Osteoblast (primary cell): ENCODE results near the gene PSG7. TPM values are rescaled to one million over a fixed set of nuclear protein-coding genes. Genes with fewer than 3 reads are reported as not detected.
"Not testable (repeated sequence)": the region's sequence is repeated elsewhere in the genome, so short reads cannot be mapped to it uniquely, and the experiment has no call there.

Experiments used
- DNase-seq: peaks from one replicate; pipeline ENCODE4 v3.0.0; 2011; ENCODE audit warnings: low spot score, mixed read lengths; ENCODE audit not compliant: insufficient read length; ENCODE audit errors: missing footprints
- H2AFZ ChIP-seq: 2 replicates; pipeline ENCODE4 v1.6.0; 2011; ENCODE audit warnings: mild to moderate bottlenecking, low read length
- H3K27ac ChIP-seq: 2 replicates; pipeline ENCODE4 v1.5.1; 2011; ENCODE audit warnings: mild to moderate bottlenecking, low read depth, low read length, moderate library complexity
- H3K27me3 ChIP-seq: 2 replicates; pipeline ENCODE4 v1.6.0; 2012; ENCODE audit warnings: mild to moderate bottlenecking, control low read depth, inconsistent platforms, low read length, moderate library complexity; ENCODE audit not compliant: insufficient read depth
- H3K36me3 ChIP-seq: 2 replicates; pipeline ENCODE4 v1.5.1; 2011; ENCODE audit warnings: mild to moderate bottlenecking, low read length, control low read depth, moderate library complexity; ENCODE audit not compliant: insufficient read depth
- H3K4me1 ChIP-seq: 2 replicates; pipeline ENCODE4 v1.5.1; 2011; ENCODE audit warnings: mild to moderate bottlenecking, low read length, control low read depth, moderate library complexity; ENCODE audit not compliant: insufficient read depth
- H3K4me2 ChIP-seq: 2 replicates; pipeline ENCODE4 v1.6.0; 2011; ENCODE audit warnings: mild to moderate bottlenecking, low read length; ENCODE audit not compliant: insufficient read depth
- H3K4me3 ChIP-seq: fragments of 200-600 bp; sonication (generic); 3 replicates; pipeline ENCODE4 v1.5.1; 2012; ENCODE audit warnings: mild to moderate bottlenecking, low read length, inconsistent platforms; ENCODE audit not compliant: insufficient read depth
- H3K79me2 ChIP-seq: 2 replicates; pipeline ENCODE4 v1.6.0; 2012; ENCODE audit warnings: mild to moderate bottlenecking, low read length, control low read depth, inconsistent platforms; ENCODE audit not compliant: insufficient read depth
- H3K9me3 ChIP-seq: 2 replicates; pipeline ENCODE4 v1.5.1; 2011; ENCODE audit warnings: low read depth, low read length, control low read depth
- H4K20me1 ChIP-seq: 2 replicates; pipeline ENCODE4 v1.6.0; 2012; ENCODE audit warnings: mild to moderate bottlenecking, low read length, control low read depth; ENCODE audit not compliant: insufficient read depth
- CTCF ChIP-seq: IDR thresholded peaks from 2 replicates; pipeline ENCODE4 v1.5.1; 2011; ENCODE audit warnings: mild to moderate bottlenecking, low read depth, low read length, moderate library complexity; ENCODE audit errors: extremely low read depth
- total RNA-seq: library from RNA; depleted of rRNA; stranded (reverse); fragments of >200 nt; gene quantifications from 2 replicates; pipeline ENCODE4 v1.2.3, GENCODE V29; 2012

The PSG7 gene
- total RNA-seq, 1 donor, result not detected

- not testable (repeated sequence) for H3K4me3 ChIP-seq, H3K4me2 ChIP-seq
These were observed 4.4 kb downstream of the PSG7 start for GRCh38 chr19:42932485-42933101.

GRCh38 chr19:42930214-42930613, 6.8 kb downstream of the PSG7 start:
- DNase-seq, H3K36me3 ChIP-seq, H3K9me3 ChIP-seq, H3K4me3 ChIP-seq, H3K27ac ChIP-seq, H3K27me3 ChIP-seq, H4K20me1 ChIP-seq, H3K4me2 ChIP-seq, H3K79me2 ChIP-seq, H2AFZ ChIP-seq: not testable (repeated sequence)
- peaks cover 15% of the 10 kb centered on the region for H3K4me1 ChIP-seq
- peak; percentile 38 for TF ChIP-seq CTCF

More at GRCh38 chr19:42932485-42933101, 4.4 kb downstream of the PSG7 start:
- Histone ChIP-seq H3K27ac (peak overlapping the region; percentile 98), H3K4me1 (peaks cover 15% of the 10 kb centered on the region)
- not testable (repeated sequence) for H3K36me3 ChIP-seq, H2AFZ ChIP-seq, H3K79me2 ChIP-seq, H4K20me1 ChIP-seq, H3K9me3 ChIP-seq, H3K27me3 ChIP-seq
- DNase-seq, result peak; percentile 83

- no peaks in the 10 kb centered on the region for H3K27me3 ChIP-seq
- no peak overlapping the region for H3K27ac ChIP-seq
- no peak for TF ChIP-seq CTCF
- no peak overlapping the region for H2AFZ ChIP-seq
- no peak overlapping the region for H3K4me2 ChIP-seq
- no peaks in the 10 kb centered on the region for H3K36me3 ChIP-seq
- DNase-seq, result no peak
- no peaks in the 10 kb centered on the region for H3K9me3 ChIP-seq
- H3K79me2 ChIP-seq, result no peaks in the 10 kb centered on the region
- H3K4me1 ChIP-seq, result peaks cover 12% of the 10 kb centered on the region
- H3K4me3 ChIP-seq, result no peak overlapping the region
- no peaks in the 10 kb centered on the region for H4K20me1 ChIP-seq
These were observed 8.1 kb downstream of the PSG7 start for GRCh38 chr19:42928896-42929295.

GRCh38 chr19:42926781-42927180, 10.2 kb downstream of the PSG7 start:
- Histone ChIP-seq H3K27ac (no peak overlapping the region), H3K9me3 (no peaks in the 10 kb centered on the region), H3K4me2 (no peak overlapping the region), H3K36me3 (no peaks in the 10 kb centered on the region), H3K4me3 (no peak overlapping the region), H3K79me2 (no peaks in the 10 kb centered on the region), H2AFZ (no peak overlapping the region), H3K27me3 (no peaks in the 10 kb centered on the region), H4K20me1 (no peaks in the 10 kb centered on the region), H3K4me1 (no peaks in the 10 kb centered on the region)
- TF ChIP-seq CTCF, result no peak
- no peak for DNase-seq
